GM12801 (cell line): ENCODE measurements around the gene MACROD2.

Experiments used
- TF ChIP-seq, protein P1 (sequence below): IDR thresholded peaks from one replicate; pipeline ENCODE4 v1.5.1; 2011; ENCODE audit warnings: control low read depth; ENCODE audit not compliant: insufficient read length; ENCODE audit errors: extremely low read depth

MACROD2 gene

DNA sequence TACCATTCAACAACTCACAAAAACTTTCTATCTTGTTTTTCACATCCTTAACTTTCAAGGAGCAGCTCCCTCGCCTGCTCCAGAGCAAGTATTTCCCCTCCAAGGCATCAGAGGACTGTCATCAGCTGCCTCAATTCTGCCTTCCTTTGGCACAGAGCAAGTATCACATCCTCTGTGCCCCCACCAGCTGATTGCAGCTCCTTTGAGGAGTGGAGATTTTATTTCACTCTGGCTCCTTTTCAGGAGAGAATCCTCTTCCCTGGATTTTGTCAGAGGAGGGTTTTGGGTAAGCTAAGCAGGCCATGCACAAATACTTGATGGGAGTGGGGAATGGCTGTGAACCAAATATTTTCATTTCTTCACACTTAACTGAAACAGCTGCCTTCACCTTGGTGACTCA lies 952.6 kb downstream of the MACROD2 start:
- TF ChIP-seq, protein P1, sequence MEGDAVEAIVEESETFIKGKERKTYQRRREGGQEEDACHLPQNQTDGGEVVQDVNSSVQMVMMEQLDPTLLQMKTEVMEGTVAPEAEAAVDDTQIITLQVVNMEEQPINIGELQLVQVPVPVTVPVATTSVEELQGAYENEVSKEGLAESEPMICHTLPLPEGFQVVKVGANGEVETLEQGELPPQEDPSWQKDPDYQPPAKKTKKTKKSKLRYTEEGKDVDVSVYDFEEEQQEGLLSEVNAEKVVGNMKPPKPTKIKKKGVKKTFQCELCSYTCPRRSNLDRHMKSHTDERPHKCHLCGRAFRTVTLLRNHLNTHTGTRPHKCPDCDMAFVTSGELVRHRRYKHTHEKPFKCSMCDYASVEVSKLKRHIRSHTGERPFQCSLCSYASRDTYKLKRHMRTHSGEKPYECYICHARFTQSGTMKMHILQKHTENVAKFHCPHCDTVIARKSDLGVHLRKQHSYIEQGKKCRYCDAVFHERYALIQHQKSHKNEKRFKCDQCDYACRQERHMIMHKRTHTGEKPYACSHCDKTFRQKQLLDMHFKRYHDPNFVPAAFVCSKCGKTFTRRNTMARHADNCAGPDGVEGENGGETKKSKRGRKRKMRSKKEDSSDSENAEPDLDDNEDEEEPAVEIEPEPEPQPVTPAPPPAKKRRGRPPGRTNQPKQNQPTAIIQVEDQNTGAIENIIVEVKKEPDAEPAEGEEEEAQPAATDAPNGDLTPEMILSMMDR: no peak

DNA sequence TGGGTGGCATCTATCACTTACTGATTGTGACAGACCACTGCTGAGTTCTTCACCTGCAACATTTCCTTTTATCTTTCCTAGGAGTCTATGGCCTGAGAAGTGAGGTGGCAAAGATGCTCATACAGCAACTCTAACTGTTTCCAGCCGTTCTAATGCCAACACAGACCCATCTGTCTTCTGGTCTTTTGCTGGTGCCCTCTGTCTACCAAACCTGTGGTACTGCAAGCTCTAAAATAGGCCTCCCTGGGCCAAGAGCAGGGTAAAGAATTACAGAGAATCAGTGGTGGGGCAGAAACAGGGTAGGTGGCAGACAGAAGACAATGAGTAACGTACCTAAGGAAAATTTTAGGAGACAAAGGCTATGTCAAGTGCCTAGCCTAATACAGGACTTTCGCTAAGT lies 953.1 kb downstream of the MACROD2 start:
- TF ChIP-seq, protein P1: no peak

DNA sequence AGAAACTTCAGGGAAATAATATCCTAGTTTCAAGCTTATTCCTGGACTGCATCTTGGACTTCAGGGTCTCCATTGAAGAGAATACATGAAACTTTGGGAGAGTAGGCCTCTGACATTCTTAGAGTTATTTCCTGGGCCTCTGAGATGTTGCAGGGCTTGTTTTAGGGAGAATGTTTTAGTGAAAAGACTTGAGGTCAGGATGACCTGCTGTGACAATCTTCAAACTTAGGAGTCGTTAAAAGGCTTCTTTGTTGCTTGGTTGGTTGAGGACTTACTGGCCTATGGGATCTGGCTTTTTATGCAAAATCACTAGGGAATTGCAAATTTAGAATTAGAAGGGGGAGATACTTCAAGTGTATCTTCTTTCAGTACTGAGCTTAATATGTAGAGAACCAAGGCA lies 955.3 kb downstream of the MACROD2 start:
- TF ChIP-seq, protein P1: no peak

DNA sequence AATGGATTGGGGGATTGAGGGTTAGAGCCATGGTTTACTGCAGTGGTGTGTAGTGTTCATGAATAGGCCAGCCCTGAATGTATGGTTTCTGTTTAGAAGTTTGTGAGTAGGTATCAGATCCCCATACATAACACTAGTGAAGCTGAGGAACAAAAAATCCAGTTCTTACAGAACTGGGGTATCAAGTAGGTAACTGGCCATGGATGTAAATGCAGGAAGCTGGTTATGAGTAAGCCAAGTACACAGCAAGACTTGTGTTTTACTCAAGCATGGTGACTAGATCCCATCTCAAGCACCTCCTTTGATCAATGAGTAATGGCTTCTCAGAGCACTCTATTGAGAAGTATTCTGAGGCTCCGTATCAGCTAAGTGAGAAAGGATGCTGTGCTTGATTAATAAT lies 955.8 kb downstream of the MACROD2 start:
- TF ChIP-seq, protein P1: no peak

DNA sequence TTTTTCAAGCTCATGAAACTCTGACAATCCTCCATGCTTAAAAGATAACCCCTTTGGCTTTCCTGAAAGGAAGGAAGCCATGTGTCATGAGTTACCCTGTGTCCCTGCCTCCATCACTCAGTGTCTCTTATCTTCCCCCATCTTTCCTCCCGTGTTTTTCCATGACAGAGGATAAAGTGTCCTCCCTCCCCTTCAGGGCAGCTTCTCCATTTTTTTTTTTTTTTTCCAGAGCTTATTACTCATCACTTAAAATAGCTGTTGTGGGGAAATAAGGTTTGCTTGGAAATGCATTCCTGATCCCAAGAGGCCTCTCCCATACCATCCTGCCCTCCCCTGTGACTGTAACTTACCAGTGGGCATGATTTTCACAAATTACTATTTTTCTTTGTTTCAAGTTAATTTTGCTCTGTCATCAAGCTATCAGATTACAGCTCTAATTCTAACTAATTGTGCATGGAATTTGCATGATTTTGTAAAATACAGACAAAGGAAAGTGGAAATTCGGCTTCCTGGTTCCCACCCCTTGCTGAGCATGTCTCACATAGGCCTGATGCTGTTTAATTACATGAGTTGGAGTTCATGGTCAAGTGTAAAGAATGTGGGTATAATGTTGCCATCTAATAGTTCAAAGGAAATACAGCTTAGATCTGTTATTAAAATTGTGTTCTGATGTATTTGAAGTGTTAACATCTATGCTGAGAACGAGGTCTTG lies 956.5 kb downstream of the MACROD2 start:
- TF ChIP-seq, protein P1: no peak

DNA sequence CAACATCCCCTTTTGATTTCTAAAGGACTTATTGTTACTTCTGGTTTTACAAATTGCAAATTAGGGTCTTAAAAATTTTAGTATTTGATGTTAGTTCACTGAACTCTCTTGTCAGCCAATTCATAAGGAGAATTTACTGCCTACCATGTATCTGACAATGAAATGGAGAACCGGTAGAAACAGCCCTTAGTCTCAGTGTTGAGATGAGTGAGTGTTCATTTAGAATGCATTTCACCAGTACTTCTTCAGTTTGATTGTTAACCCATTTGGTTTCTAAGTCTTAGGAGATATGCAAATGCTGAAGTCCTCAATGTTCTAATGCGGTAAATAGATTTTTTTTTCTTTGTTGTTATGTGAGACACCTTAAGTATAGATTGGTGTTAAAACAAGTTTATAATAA lies 958.4 kb downstream of the MACROD2 start:
- TF ChIP-seq, protein P1: no peak

DNA sequence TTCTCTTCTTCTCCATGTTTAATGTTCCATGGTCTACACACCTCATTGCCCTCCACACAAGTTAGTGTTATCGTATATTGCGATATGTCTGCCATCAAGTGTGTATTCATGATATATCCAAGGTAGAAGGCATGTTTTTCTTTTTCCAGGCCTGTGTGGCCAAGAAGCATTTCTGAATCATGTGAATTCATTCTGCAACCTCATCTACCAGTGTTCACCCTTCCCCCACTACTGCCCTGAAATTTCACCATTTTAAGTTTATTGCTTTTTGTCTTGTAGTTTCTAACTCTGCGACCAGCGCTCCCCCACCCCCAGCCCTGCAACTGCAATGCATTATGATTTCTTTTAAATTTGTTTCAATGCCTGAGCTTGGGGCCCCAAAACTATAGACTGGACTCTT lies 960.1 kb downstream of the MACROD2 start:
- TF ChIP-seq, protein P1: no peak

DNA sequence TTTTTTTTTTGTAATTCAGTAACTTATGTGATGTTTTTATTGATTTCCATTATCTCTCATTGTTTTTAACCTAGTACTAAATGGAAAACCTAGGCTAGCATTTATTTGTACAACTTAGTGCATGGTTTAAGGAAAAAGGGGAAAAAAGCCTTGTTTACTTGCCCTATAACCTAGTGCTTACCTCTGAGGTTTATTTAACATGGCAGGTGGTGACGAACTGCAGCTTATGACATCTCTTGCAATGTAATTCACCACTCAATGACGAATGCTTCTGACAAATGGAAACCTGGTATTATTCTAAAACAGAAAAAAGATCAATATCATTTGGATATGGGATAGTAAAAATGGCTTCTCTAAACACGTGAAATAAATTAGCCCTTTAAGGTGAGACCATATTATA lies 960.7 kb downstream of the MACROD2 start:
- TF ChIP-seq, protein P1: no peak
